DND-41 (cell line): ENCODE measurements around the gene ZCCHC14.

Source experiments
- ATAC-seq: fragments of 200-7000 bp; cut with Tn5 transposase; 3 replicates; pipeline ENCODE4 v1.9.1; 2021; ENCODE audit warnings: low read depth; ENCODE audit not compliant: insufficient read depth
- DNase-seq: peaks from one replicate; pipeline ENCODE4 v3.0.0-alpha.2; 2020
- H2AFZ ChIP-seq: 2 replicates; pipeline ENCODE4 v1.6.0; 2012; ENCODE audit warnings: low read depth, low read length
- H3K27ac ChIP-seq: 2 replicates; pipeline ENCODE4 v1.5.1; 2012; ENCODE audit warnings: low read length, inconsistent platforms
- H3K27me3 ChIP-seq: fragments of 200-600 bp; sonication (generic); 2 replicates; pipeline ENCODE4 v1.6.0; 2012; ENCODE audit warnings: low read length, mild to moderate bottlenecking, inconsistent platforms; ENCODE audit not compliant: insufficient read depth, poor library complexity
- H3K36me3 ChIP-seq: 2 replicates; pipeline ENCODE4 v1.5.1; 2012; ENCODE audit warnings: low read length, inconsistent platforms; ENCODE audit not compliant: insufficient read depth
- H3K4me1 ChIP-seq: 2 replicates; pipeline ENCODE4 v1.5.1; 2012; ENCODE audit warnings: mild to moderate bottlenecking, low read length; ENCODE audit not compliant: insufficient read depth
- H3K4me2 ChIP-seq: 2 replicates; pipeline ENCODE4 v1.6.0; 2012; ENCODE audit warnings: mild to moderate bottlenecking, moderate library complexity, low read length, inconsistent platforms; ENCODE audit not compliant: insufficient read depth
- H3K4me3 ChIP-seq, 2 experiments: fragments of 200-600 bp in 1 of 2; shearing (Covaris generic) in 1 of 2; 2 replicates each; pipeline ENCODE4 v1.5.1; 2012 to 2016; ENCODE audit warnings: inconsistent platforms in 2 of 2, low read length in 2 of 2, mild to moderate bottlenecking in 2 of 2, low read depth in 1 of 2, moderate library complexity in 1 of 2
- H3K79me2 ChIP-seq: 2 replicates; pipeline ENCODE4 v1.6.0; 2012; ENCODE audit warnings: low read length, inconsistent platforms; ENCODE audit not compliant: insufficient read depth
- H3K9ac ChIP-seq: 2 replicates; pipeline ENCODE4 v1.6.0; 2012; ENCODE audit warnings: low read depth, mild to moderate bottlenecking, inconsistent platforms, low read length, moderate library complexity
- H3K9me3 ChIP-seq: 2 replicates; pipeline ENCODE4 v1.5.1; 2012; ENCODE audit warnings: low read length, moderate library complexity, mild to moderate bottlenecking, inconsistent platforms; ENCODE audit not compliant: insufficient read depth, severe bottlenecking
- H4K20me1 ChIP-seq: 2 replicates; pipeline ENCODE4 v1.6.0; 2012; ENCODE audit warnings: low read length; ENCODE audit not compliant: insufficient read depth
- CTCF ChIP-seq: IDR thresholded peaks from 2 replicates; pipeline ENCODE4 v1.5.1; 2012; ENCODE audit warnings: borderline replicate concordance, low read length, moderate library complexity, mild to moderate bottlenecking; ENCODE audit not compliant: poor library complexity, severe bottlenecking; ENCODE audit errors: extremely low read depth
- EZH2 ChIP-seq: IDR thresholded peaks from 3 replicates; pipeline ENCODE4 v1.6.1; 2012; ENCODE audit warnings: borderline replicate concordance, low read depth, mild to moderate bottlenecking, moderate library complexity, low read length, inconsistent platforms; ENCODE audit not compliant: severe bottlenecking

ZCCHC14 gene

GRCh38 chr16:87459027-87459426 is 33.8 kb downstream of the ZCCHC14 start:
- DNase-seq, result no peak
- Histone ChIP-seq H3K9ac (no peak overlapping the region), H4K20me1 (no peaks in the 10 kb centered on the region), H3K4me1 (0 out of 2 replicates have a peak, but pooled peaks cover 1% of the 10 kb centered on the region), H3K27me3 (peaks cover 6% of the 10 kb centered on the region), H3K27ac (no peak overlapping the region), H3K79me2 (no peaks in the 10 kb centered on the region), H2AFZ (no peak overlapping the region), H3K4me3 (no peak overlapping the region), H3K4me2 (no peak overlapping the region), H3K36me3 (no peaks in the 10 kb centered on the region), H3K9me3 (no peaks in the 10 kb centered on the region)
- TF ChIP-seq CTCF (no peak), EZH2 (no peak)
- ATAC-seq, result no peak

- no peak overlapping the region for H3K4me3 ChIP-seq
- no peaks in the 10 kb centered on the region for H4K20me1 ChIP-seq
- no peak for TF ChIP-seq EZH2
- TF ChIP-seq CTCF, result no peak
- no peaks in the 10 kb centered on the region for H3K36me3 ChIP-seq
- H3K27ac ChIP-seq, result no peak overlapping the region
- H3K4me2 ChIP-seq, result no peak overlapping the region
- H3K4me1 ChIP-seq, result no peaks in the 10 kb centered on the region
- H3K9ac ChIP-seq, result no peak overlapping the region
- no peak overlapping the region for H2AFZ ChIP-seq
- peaks cover 9% of the 10 kb centered on the region for H3K27me3 ChIP-seq
- ATAC-seq (no peak), DNase-seq (no peak)
- H3K79me2 ChIP-seq, result no peaks in the 10 kb centered on the region
- H3K9me3 ChIP-seq, result no peaks in the 10 kb centered on the region
These were observed 34.4 kb downstream of the ZCCHC14 start for GRCh38 chr16:87458424-87458915.

- no peaks in the 10 kb centered on the region for H4K20me1 ChIP-seq
- ATAC-seq (no peak), DNase-seq (no peak)
- no peaks in the 10 kb centered on the region for H3K36me3 ChIP-seq
- no peaks in the 10 kb centered on the region for H3K4me1 ChIP-seq
- no peak overlapping the region for H3K4me2 ChIP-seq
- H2AFZ ChIP-seq, result no peak overlapping the region
- H3K9me3 ChIP-seq, result no peaks in the 10 kb centered on the region
- no peak overlapping the region for H3K27ac ChIP-seq
- no peak overlapping the region for H3K9ac ChIP-seq
- TF ChIP-seq EZH2, result no peak
- TF ChIP-seq CTCF, result no peak
- H3K27me3 ChIP-seq, result peaks cover 11% of the 10 kb centered on the region
- no peak overlapping the region for H3K4me3 ChIP-seq
- no peaks in the 10 kb centered on the region for H3K79me2 ChIP-seq
These were observed 35.0 kb downstream of the ZCCHC14 start for GRCh38 chr16:87457709-87458423.
